Measurements from ENCODE around the gene A2M. TPM values are rescaled to one million over a fixed set of nuclear protein-coding genes. Genes with fewer than 3 reads are reported as not detected.

The A2M gene
- total and polyA plus RNA-seq, 9 donors: 50.5 to 926 (median 222) TPM

GRCh38 chr12:9095322-9095721, 20.4 kb downstream of the A2M start:
- 92 to 97% (median 94%) methylated on average over 3 of the region's 3 CpGs for WGBS, 3 donors
- H3K9me3 ChIP-seq: no peaks in the 10 kb centered on the region
- TF ChIP-seq CTCF (IDR thresholded peaks at IDR 0.05) (no peak), POLR2A (IDR thresholded peaks at IDR 0.05) (no peak), EP300 (IDR thresholded peaks at IDR 0.05) (no peak)
- no peak overlapping the region for H3K27ac ChIP-seq
- intact Hi-C loops (cut with DNase I): no loop called here
- H3K27me3 ChIP-seq: no peaks in the 10 kb centered on the region
- H3K4me1 ChIP-seq (ENCODE audit: insufficient read depth): no peaks in the 10 kb centered on the region
- no peak overlapping the region for H3K4me3 ChIP-seq
- no peaks in the 10 kb centered on the region for H3K36me3 ChIP-seq
- DNase-seq: no peak

- H3K4me1 ChIP-seq (ENCODE audit: insufficient read depth): no peaks in the 10 kb centered on the region
- WGBS, 3 donors: 92 to 94% (median 93%) methylated on average over 3 of the region's 3 CpGs
- no peaks in the 10 kb centered on the region for H3K9me3 ChIP-seq
- intact Hi-C loops (cut with DNase I): no loop called here
- H3K27ac ChIP-seq: no peak overlapping the region
- H3K4me3 ChIP-seq: no peak overlapping the region
- H3K27me3 ChIP-seq: no peaks in the 10 kb centered on the region
- no peaks in the 10 kb centered on the region for H3K36me3 ChIP-seq
- TF ChIP-seq CTCF (IDR thresholded peaks at IDR 0.05): no peak
- TF ChIP-seq EP300 (IDR thresholded peaks at IDR 0.05): no peak
- TF ChIP-seq POLR2A (IDR thresholded peaks at IDR 0.05): no peak
- no peak for DNase-seq
Observed at GRCh38 chr12:9094512-9095206, 21.1 kb downstream of the A2M start.

GRCh38 chr12:9091891-9092598, 23.7 kb downstream of the A2M start:
- WGBS, 3 donors: 74 to 79% (median 75%) methylated on average over 8 of the region's 8 CpGs
- TF ChIP-seq POLR2A (IDR thresholded peaks at IDR 0.05) (no peak), CTCF (IDR thresholded peaks at IDR 0.05) (no peak), EP300 (IDR thresholded peaks at IDR 0.05) (no peak)
- Histone ChIP-seq H3K27me3 (no peaks in the 10 kb centered on the region), H3K27ac (no peak overlapping the region), H3K9me3 (no peaks in the 10 kb centered on the region), H3K4me1 (ENCODE audit: insufficient read depth) (no peaks in the 10 kb centered on the region), H3K36me3 (no peaks in the 10 kb centered on the region), H3K4me3 (no peak overlapping the region)
- intact Hi-C loops (cut with DNase I): no loop called here
- DNase-seq: no peak

- WGBS, 3 donors: 83 to 92% (median 87%) methylated on average over 5 of the region's 5 CpGs
- no peak for TF ChIP-seq POLR2A (IDR thresholded peaks at IDR 0.05)
- TF ChIP-seq EP300 (IDR thresholded peaks at IDR 0.05): no peak
- TF ChIP-seq CTCF (IDR thresholded peaks at IDR 0.05): no peak
- Histone ChIP-seq H3K36me3 (no peaks in the 10 kb centered on the region), H3K27ac (no peak overlapping the region), H3K9me3 (no peaks in the 10 kb centered on the region), H3K4me1 (ENCODE audit: insufficient read depth) (no peaks in the 10 kb centered on the region), H3K27me3 (no peaks in the 10 kb centered on the region), H3K4me3 (no peak overlapping the region)
- DNase-seq: no peak
- intact Hi-C loops (cut with DNase I): no loop called here
Observed at GRCh38 chr12:9090220-9090619, 25.5 kb downstream of the A2M start.

Data from ovary (tissue), 9 donors.